Activated CD8-positive, alpha-beta memory T cell treated with anti-CD3 and anti-CD28 coated beads, Interleukin-2, amount 50 U/mL, for 48 hours (primary cell): ENCODE data around the gene DPEP1.
"Not testable (repeated sequence)": the region's sequence is repeated elsewhere in the genome, so short reads cannot be mapped to it uniquely, and the experiment has no call there.

ENCODE experiments used
- DNase-seq: peaks from one replicate; pipeline ENCODE4 v3.0.0-alpha.2; 2020

The DPEP1 gene

DNA sequence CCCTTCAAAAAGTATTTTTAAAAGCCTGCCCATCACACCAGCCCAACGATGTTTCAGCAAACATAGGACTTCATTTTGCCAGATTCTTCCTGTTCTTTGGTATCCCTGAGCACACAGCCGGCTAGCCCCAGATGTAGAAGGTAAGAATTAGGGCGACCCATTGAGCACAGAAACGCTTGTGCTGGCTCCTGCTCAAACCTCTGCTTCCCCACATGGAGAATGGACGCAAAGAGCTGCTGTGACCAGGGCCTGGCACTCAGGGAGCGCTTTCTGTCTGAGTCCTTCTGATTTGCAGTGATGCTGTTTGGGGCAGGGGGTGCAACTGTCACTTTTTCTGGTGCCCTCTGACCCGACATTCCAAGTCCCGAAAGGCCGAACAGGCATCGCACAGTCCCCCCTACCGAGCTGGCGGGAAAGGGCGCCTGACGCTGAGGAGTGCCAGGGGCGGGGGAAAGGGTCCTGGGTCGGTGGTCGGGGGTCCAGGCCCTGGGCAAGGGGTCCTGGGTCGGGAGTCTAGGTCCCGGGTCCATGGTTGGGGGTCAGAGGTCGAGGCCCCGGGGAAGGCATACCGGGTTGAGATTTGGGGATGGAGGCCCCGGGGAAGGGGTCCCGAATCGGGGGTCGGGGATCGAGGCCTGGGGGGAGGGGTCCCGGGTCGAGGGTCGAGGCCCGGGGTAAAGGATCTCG is 43.1 kb downstream of the DPEP1 start:
- no peak for DNase-seq

GRCh38 chr16:89657442-89658220 is 44.2 kb downstream of the DPEP1 start, which contains the start of the genes CHMP1A and SPATA33:
TSS of gene CHMP1A (minus strand) at chr16:89657708. CDS start at chr16:89657588, 120 bp downstream.
TSS of gene SPATA33 (plus strand) at chr16:89657836. CDS start at chr16:89657912, 76 bp downstream.
- DNase-seq, result peak; percentile 98

DNA sequence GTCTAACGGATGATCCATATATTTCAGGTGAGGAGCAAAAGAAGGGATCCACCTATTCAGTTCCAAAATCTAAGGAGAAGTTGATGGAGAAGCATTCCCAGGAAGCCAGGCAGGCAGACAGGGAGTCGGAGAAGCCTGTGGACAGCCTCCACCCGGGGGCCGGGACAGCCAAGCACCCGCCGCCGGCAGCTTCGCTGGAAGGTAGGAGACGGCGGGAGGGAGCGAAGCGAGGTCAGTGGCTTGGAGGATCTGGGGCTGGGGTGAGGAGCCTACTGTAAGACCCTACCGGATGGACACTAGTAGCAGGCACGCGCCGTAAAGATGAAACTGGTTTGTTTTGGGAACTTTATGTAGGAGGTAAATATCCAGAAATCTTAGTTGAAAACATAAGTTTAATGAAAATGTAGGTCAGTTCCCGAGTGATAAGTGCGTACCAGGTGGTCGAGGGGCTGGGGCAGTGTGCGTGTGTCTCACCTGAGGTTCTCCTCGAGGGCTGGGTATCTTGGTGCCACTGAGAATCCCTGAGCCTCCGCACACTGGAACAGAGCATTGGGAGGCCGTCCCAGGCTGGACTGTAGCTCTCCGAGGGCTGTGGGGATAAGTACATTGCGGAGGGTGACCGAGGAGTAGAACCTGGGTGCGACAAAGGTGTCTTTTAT is 44.9 kb downstream of the DPEP1 start:
- peak; percentile 74 for DNase-seq

GRCh38 chr16:89660146-89660545 is 46.7 kb downstream of the DPEP1 start:
- DNase-seq, result no peak

GRCh38 chr16:89661215-89661614 is 47.8 kb downstream of the DPEP1 start:
- DNase-seq, result no peak

DNA sequence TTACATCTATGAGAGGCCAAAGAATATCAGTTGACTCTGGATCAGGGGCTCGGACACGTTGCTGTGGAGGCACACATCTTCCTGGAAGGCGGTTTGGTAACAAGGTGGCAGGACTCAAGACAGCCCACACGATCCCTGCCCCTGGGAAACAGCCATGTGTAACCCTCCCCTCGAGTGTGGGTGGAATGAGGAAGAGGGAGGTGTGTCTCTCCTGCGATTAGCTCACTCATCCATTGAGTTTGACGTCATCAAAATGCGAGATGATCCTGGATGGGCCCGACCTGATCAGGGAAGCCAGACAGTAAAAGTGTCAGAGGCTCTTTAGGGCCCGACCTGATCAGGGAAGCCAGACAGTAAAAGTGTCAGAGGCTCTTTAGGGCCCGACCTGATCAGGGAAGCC is 50.8 kb downstream of the DPEP1 start:
- DNase-seq, result not testable (repeated sequence)

DNA sequence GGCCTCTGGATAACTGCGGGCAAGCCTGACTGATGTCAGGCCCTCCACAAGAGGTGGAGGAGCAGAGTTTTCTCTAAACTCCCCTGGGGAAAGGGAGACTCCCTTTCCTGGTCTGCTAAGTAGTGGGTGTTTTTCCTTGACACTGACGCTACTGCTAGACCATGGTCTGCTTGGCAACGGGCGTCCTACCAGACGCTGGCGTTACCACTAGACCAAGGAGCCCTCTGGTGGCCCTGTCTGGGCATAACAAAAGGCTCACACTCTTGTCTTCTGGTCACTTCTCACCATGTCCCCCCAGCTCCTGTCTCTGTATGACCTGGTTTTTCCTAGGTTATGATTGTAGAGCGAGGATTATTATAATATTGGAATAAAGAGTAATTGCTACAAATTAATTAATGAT is 53.6 kb downstream of the DPEP1 start:
- not testable (repeated sequence) for DNase-seq

GRCh38 chr16:89667633-89668032 is 54.2 kb downstream of the DPEP1 start:
- no peak for DNase-seq

DNA sequence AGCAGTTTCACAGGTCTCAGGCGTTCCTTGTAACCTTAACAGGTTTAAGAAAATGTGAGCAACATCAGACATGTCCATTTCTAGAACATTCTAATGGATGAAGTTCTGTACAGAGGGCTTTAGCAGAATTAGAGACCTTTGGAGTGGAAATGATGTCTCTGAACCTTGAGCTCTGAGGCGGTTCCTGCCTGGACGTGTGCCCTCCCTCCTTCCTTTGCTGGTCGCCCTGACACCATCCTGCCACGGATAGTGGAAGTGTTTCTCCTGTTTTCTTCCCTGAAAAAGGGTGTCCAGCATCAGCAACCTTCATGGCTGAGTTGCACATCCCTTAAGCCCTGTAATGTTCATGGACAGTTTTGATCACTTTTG is 55.3 kb downstream of the DPEP1 start:
- DNase-seq, result no peak

GRCh38 chr16:89669755-89670154 is 56.3 kb downstream of the DPEP1 start:
- DNase-seq, result no peak

DNA sequence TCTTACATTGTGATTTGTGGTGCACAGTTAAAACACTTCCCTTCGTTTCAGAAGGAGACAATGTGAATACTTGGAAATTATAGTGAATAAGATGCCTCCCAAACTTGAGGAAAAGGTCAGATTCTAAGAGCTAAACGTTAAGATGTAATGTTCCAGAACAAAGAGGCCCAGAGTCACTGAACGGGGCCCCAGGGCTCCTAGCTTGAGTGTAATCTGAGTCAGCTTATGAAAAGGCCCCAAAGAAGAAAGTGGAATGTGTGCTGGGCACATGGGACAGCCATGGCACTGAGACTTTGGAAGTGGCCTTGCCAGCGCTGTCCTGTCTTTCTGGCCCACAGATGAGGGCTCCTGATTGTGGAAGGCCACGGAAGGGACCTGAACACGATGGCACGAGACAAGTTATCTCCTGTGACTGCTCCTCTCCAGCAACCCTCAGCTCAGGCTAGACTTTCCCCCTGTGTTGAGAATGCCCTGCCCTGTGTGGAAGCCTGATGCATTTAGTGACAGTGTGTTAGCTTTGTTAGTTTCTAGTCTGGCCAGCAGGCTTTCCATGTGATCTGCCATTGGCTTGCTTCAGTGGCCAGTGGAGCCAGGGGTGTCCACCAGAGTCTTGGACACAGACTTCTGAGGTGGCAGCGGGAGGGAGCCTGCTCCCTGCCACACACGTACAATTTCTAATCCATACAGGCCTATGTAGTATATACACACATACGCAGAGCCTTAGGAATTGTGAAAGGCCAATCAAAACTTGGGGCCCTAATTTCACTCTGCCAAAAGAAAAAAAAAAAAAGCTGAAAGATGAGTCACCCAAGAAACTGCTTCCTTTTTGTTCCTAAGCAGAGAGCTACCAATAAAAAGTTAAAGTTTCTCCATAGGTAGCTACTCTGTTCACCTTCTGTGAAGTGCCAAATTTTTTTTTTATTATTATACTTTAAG is 57.3 kb downstream of the DPEP1 start:
- DNase-seq, result no peak

- DNase-seq, result not testable (repeated sequence)
These were observed 58.1 kb downstream of the DPEP1 start for GRCh38 chr16:89671565-89671964.

- DNase-seq, result no peak
These were observed 58.9 kb downstream of the DPEP1 start for GRCh38 chr16:89672177-89672941.

DNA sequence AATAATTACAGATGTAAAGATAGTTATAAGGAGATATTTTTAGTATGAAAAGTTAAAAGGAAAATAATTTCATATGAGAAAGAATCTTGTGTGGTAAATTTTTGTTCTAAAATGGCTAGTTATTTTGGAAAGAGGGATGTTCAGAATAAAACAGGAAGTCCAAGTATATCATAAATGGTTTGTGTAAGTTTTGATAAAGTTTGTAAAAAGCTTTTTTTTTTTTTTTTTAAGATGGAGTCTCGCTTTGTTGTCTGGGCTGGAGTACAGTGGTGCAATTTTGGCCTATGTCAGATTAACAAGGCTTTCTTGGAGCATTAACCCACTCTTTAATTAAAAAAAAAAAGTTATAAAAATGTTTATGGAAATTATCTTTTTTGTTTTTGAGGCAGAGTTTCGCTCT is 64.8 kb downstream of the DPEP1 start:
- no peak for DNase-seq

DNA sequence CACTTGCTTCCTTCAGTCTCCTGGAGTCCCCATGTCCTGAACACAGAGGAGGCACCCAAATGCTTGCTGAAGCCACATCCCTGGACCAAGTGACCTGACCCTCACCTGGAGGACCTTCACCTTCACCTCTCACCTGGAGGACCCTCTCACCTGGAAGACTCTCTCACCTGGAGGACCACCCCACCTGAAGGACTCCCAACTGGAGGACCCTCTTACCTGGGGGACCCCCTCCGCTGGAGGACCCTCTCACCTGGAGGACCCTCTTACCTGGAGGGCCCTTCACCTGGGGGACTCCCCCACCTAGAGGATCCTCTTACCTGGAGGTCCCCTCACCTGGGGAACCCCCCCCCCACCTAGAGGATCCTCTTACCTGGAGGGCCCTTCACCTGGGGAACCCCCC is 72.5 kb downstream of the DPEP1 start:
- no peak for DNase-seq

- DNase-seq, result peak; percentile 98
These were observed 73.2 kb downstream of the DPEP1 start, which contains the start of gene CDK10 for GRCh38 chr16:89686520-89687091. TSS of gene CDK10 (plus strand) at chr16:89686689. CDS start at chr16:89686711, 22 bp downstream.

DNA sequence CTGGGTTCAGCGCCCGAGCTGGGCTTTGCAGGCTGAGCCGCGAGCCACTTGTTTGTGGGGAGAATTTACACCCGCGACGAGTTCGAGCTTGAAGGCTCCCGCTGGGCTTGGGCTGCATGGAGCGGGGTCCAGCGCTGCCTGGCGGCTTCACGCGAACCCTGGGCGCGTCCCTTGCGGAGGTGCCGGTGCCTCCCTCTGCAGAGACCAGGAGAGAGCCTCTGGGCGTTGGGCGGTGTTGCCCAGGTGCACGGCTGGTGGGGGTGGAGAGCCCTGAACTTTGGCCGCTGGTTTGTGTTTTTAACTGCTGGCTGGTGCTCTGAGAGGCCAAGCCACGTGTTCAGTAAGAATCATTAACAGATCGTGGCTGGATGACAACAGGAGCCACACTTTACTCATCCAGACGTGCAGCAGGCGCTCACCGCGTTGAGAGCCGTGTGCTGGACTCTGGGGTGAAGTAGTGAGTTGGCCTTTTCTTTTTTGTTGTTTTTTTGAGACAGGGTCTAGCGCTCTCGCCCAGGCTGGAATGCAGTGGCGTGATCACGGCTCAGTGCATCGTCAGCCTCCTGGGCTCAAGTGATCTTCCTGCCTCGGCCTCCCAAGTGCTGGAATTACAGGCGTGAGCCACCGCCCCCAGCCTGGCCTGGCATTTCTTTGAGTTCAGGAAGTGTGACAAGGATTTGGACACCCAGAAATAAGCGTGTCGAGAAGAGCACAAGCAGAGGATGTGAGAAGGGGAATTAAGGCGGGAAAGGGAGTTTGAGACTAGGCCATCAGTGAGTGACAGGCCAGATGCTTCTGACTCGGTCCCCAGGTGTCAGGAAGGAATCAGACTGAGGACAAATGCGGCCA is 73.9 kb downstream of the DPEP1 start:
- DNase-seq, result peak; percentile 73
